Neural progenitor cell (in vitro differentiated cells): ENCODE data around the gene ARHGEF40. TPM values are rescaled to one million over a fixed set of nuclear protein-coding genes. Genes with fewer than 3 reads are reported as not detected.

Experiments
- DNase-seq: peaks from one replicate; pipeline ENCODE4 v3.0.0-alpha.2; 2016; ENCODE audit warnings: low spot score
- H2AFZ ChIP-seq: fragments of 200-600 bp; sonication (generic); replicated peaks from 2 replicates; pipeline ENCODE4 v1.6.1; 2016; ENCODE audit warnings: antibody characterized with exemption
- H3F3A ChIP-seq: fragments of 200-600 bp; sonication (generic); 2 replicates; pipeline ENCODE4 v1.6.1; 2016; ENCODE audit warnings: antibody characterized with exemption, low read depth
- H3K27ac ChIP-seq: fragments of 200-600 bp; sonication (generic); 2 replicates; pipeline ENCODE4 v1.5.1; 2016; ENCODE audit warnings: mild to moderate bottlenecking
- H3K27me3 ChIP-seq: fragments of 200-600 bp; sonication (generic); 2 replicates; pipeline ENCODE4 v1.6.1; 2016; ENCODE audit warnings: mild to moderate bottlenecking, moderate library complexity
- H3K36me3 ChIP-seq: fragments of 200-600 bp; sonication (generic); 2 replicates; pipeline ENCODE4 v1.5.1; 2016
- H3K4me1 ChIP-seq: fragments of 200-600 bp; sonication (generic); 2 replicates; pipeline ENCODE4 v1.6.1; 2016; ENCODE audit warnings: mixed run types
- H3K4me2 ChIP-seq: fragments of 200-600 bp; sonication (generic); 2 replicates; pipeline ENCODE4 v1.6.1; 2016
- H3K4me3 ChIP-seq: fragments of 200-600 bp; sonication (generic); 2 replicates; pipeline ENCODE4 v1.5.1; 2016
- H3K79me2 ChIP-seq: fragments of 200-600 bp; sonication (generic); 2 replicates; pipeline ENCODE4 v1.6.1; 2016; ENCODE audit warnings: low read depth
- H3K9ac ChIP-seq: fragments of 200-600 bp; sonication (generic); 2 replicates; pipeline ENCODE4 v1.6.1; 2016
- H3K9me3 ChIP-seq: fragments of 200-600 bp; sonication (generic); 2 replicates; pipeline ENCODE4 v1.5.1; 2016; ENCODE audit warnings: low read depth
- H4K20me1 ChIP-seq: fragments of 200-600 bp; sonication (generic); 2 replicates; pipeline ENCODE4 v1.6.1; 2016; ENCODE audit warnings: low read depth
- H3K27ac Mint-ChIP-seq: 3 replicates; pipeline ENCODE4 v1.8.0; 2021; ENCODE audit warnings: mixed read lengths
- H3K27me3 Mint-ChIP-seq: 2 replicates; pipeline ENCODE4 v1.8.0; 2022; ENCODE audit warnings: low read depth, mild to moderate bottlenecking, inconsistent platforms, moderate library complexity, mixed read lengths; ENCODE audit not compliant: insufficient read depth
- H3K36me3 Mint-ChIP-seq: 3 replicates; pipeline ENCODE4 v1.8.0; 2021; ENCODE audit warnings: mixed read lengths
- H3K4me1 Mint-ChIP-seq: 3 replicates; pipeline ENCODE4 v1.8.0; 2021; ENCODE audit warnings: mixed read lengths
- H3K4me3 Mint-ChIP-seq: 3 replicates; pipeline ENCODE4 v1.8.0; 2021; ENCODE audit warnings: mild to moderate bottlenecking, moderate library complexity, mixed read lengths
- H3K9me3 Mint-ChIP-seq: 3 replicates; pipeline ENCODE4 v1.8.0; 2020; ENCODE audit warnings: mixed read lengths
- EZH2 ChIP-seq: fragments of 200-600 bp; sonication (generic); IDR thresholded peaks from 2 replicates; pipeline ENCODE4 v1.6.1; 2017; ENCODE audit warnings: antibody characterized with exemption, mild to moderate bottlenecking, moderate library complexity
- EZH2phosphoT487 ChIP-seq: fragments of 200-600 bp; sonication (generic); IDR thresholded peaks from 2 replicates; pipeline ENCODE4 v1.6.1; 2017; ENCODE audit warnings: antibody characterized with exemption
- total RNA-seq: library from RNA; depleted of rRNA; stranded (reverse); fragments of >200 nt; gene quantifications from 2 replicates; pipeline ENCODE4 v1.2.3, GENCODE V29; 2015; ENCODE audit warnings: low replicate concordance
- TF ChIP-seq, protein P1 (sequence below): fragments of 200-600 bp; sonication (generic); IDR thresholded peaks from 2 replicates; pipeline ENCODE4 v1.5.1; 2017; ENCODE audit warnings: antibody characterized with exemption, mild to moderate bottlenecking

Gene ARHGEF40
- total RNA-seq, 1 donor from 2014 or later: 15.0 TPM

DNA sequence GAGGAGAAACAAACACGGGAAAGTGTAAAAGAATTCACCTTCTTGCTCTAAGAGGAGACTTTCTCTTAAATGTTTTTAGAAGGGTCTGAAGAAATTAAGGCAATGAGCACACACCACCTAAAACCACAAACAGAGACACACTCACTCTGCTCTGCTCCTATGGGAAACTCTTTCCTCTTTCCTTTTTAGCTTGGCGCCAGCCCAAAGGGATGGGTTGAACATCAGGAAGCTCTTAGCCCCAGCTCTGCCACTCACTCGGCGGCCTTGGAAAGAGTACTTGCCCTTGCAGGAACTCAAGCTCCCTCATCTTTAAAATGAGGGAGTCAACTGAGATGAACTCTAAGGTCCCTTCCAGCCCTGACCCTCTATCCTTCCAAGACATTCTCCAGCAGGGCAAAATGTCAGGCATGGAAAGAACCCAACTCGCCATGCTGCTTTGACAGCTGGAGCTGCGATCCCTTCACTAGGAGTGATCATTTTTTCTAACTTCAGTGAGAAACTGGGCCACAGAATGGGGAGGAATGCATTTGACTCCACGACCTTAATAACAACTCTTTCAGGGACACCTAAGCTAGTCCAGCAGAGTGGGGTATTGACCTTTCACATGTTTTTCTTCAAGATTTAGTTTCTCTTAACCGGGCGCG is 13.5 kb upstream of the ARHGEF40 start:
- H3K4me3 ChIP-seq: no peak overlapping the region
- Mint-ChIP-seq H3K9me3 (no peaks in the 10 kb centered on the region), H3K27me3 (peaks cover 2% of the 10 kb centered on the region), H3K4me3 (no peak overlapping the region), H3K27ac (no peak overlapping the region), H3K4me1 (peaks cover 13% of the 10 kb centered on the region), H3K36me3 (no peaks in the 10 kb centered on the region)
- no peaks in the 10 kb centered on the region for H3K9me3 ChIP-seq
- no peak overlapping the region for H2AFZ ChIP-seq
- no peak overlapping the region for H3K27ac ChIP-seq
- DNase-seq: no peak
- H3K4me1 ChIP-seq: no peaks in the 10 kb centered on the region
- no peaks in the 10 kb centered on the region for H3F3A ChIP-seq
- no peaks in the 10 kb centered on the region for H4K20me1 ChIP-seq
- TF ChIP-seq, protein P1, sequence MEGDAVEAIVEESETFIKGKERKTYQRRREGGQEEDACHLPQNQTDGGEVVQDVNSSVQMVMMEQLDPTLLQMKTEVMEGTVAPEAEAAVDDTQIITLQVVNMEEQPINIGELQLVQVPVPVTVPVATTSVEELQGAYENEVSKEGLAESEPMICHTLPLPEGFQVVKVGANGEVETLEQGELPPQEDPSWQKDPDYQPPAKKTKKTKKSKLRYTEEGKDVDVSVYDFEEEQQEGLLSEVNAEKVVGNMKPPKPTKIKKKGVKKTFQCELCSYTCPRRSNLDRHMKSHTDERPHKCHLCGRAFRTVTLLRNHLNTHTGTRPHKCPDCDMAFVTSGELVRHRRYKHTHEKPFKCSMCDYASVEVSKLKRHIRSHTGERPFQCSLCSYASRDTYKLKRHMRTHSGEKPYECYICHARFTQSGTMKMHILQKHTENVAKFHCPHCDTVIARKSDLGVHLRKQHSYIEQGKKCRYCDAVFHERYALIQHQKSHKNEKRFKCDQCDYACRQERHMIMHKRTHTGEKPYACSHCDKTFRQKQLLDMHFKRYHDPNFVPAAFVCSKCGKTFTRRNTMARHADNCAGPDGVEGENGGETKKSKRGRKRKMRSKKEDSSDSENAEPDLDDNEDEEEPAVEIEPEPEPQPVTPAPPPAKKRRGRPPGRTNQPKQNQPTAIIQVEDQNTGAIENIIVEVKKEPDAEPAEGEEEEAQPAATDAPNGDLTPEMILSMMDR: no peak
- no peaks in the 10 kb centered on the region for H3K36me3 ChIP-seq
- no peaks in the 10 kb centered on the region for H3K79me2 ChIP-seq
- H3K9ac ChIP-seq: no peak overlapping the region
- no peak overlapping the region for H3K4me2 ChIP-seq
- H3K27me3 ChIP-seq: no peaks in the 10 kb centered on the region

DNA sequence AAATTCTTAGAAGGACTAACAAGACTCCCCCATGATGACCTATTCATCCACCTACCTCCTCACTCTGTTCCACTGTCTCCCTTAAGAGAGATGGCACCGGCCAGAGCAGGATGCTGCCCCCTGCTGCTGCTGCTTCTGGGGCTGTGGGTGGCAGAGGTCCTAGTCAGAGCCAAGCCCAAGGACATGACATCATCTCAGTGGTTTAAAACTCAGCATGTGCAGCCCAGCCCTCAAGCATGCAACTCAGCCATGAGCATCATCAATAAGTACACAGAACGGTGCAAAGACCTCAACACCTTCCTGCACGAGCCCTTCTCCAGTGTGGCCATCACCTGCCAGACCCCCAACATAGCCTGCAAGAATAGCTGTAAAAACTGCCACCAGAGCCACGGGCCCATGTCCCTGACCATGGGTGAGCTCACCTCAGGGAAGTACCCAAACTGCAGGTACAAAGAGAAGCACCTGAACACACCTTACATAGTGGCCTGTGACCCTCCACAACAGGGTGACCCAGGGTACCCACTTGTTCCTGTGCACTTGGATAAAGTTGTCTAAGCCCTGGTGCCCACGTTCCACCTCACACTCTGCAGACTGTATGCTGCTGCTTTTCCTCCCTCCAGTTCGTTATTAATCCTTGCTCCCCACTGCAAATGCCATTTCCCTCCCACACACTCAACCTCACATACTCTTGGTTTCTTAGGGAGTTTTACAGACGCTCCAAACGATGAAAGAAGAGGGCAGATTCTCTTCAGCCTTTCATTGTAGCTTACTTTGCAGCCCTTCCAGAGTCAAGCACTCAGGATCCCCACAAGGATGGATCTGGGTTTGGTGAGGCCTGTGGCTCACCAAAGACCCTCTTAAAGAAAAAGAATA is 12.1 kb upstream of the ARHGEF40 start, which contains the start of gene RNASE8:
Gene RNASE8, plus strand, starts transcription at position 20 of the 873 bp plus-strand sequence. Its CDS starts 71 bp downstream, at position 91.
- Histone ChIP-seq H3F3A (no peaks in the 10 kb centered on the region), H3K9ac (no peak within 1 kb of the TSS), H3K79me2 (no peaks in the 10 kb centered on the region), H4K20me1 (no peaks in the 10 kb centered on the region), H2AFZ (no peak within 1 kb of the TSS), H3K4me1 (no peaks in the 10 kb centered on the region), H3K36me3 (no peaks in the 10 kb centered on the region), H3K9me3 (no peaks in the 10 kb centered on the region), H3K27ac (no peak within 1 kb of the TSS), H3K27me3 (no peaks in the 10 kb centered on the region), H3K4me3 (no peak within 1 kb of the TSS), H3K4me2 (no peak within 1 kb of the TSS)
- Mint-ChIP-seq H3K4me1 (peaks cover 15% of the 10 kb centered on the region), H3K4me3 (no peak within 1 kb of the TSS), H3K27ac (no peak within 1 kb of the TSS), H3K9me3 (no peaks in the 10 kb centered on the region), H3K27me3 (peaks cover 5% of the 10 kb centered on the region), H3K36me3 (no peaks in the 10 kb centered on the region)
- no peak for TF ChIP-seq EZH2phosphoT487
- TF ChIP-seq, protein P1: no peak
- no peak for TF ChIP-seq EZH2
- DNase-seq: no peak

DNA sequence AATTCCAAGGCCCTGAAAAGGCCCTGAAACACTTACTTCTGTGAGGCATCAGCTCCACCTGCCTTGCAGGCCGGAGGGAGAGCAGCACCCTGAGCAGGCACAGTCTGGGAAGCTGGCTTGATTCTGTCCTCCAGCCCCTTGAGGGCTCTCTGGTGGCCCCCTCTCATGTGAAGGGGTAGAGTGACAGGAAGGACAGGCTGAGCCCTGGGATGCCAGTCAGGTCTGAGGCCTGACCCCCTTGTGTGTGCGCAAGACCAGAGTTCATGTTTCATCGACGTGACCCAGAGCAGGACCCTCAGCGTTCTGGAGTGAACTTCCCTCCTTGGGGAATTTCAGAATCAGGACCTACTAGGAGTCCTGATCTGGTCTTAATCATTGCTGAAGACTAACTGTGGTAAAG is 11.2 kb upstream of the ARHGEF40 start:
- Histone ChIP-seq H2AFZ (no peak overlapping the region), H4K20me1 (no peaks in the 10 kb centered on the region), H3K4me1 (peaks cover 4% of the 10 kb centered on the region), H3K27ac (no peak overlapping the region), H3F3A (no peaks in the 10 kb centered on the region), H3K4me3 (no peak overlapping the region), H3K4me2 (no peak overlapping the region), H3K9ac (no peak overlapping the region), H3K9me3 (no peaks in the 10 kb centered on the region), H3K36me3 (no peaks in the 10 kb centered on the region), H3K79me2 (no peaks in the 10 kb centered on the region), H3K27me3 (no peaks in the 10 kb centered on the region)
- TF ChIP-seq EZH2phosphoT487 (no peak), EZH2 (no peak)
- TF ChIP-seq, protein P1: no peak
- Mint-ChIP-seq H3K36me3 (no peaks in the 10 kb centered on the region), H3K9me3 (no peaks in the 10 kb centered on the region), H3K4me3 (no peak overlapping the region), H3K27me3 (peaks cover 5% of the 10 kb centered on the region), H3K27ac (no peak overlapping the region), H3K4me1 (peaks cover 24% of the 10 kb centered on the region)
- DNase-seq: no peak
